Testis (tissue), 2 donors: ENCODE measurements around the gene ANKLE1.

ENCODE experiments used
- POLR2A ChIP-seq: fragments of 450-650 bp; IDR thresholded peaks from one replicate; pipeline ENCODE4 v1.6.1; 2017; ENCODE audit warnings: antibody characterized with exemption, mild to moderate bottlenecking, moderate library complexity
- TF ChIP-seq, protein P1 (sequence below), 3 experiments: fragments of 450-650 bp in 2 of 3; fragments of 200-600 bp in 1 of 3; sonication (generic) in 1 of 3; IDR thresholded peaks; one replicate each; pipeline ENCODE4 v1.5.1; 2016 to 2019; ENCODE audit warnings: antibody characterized with exemption in 3 of 3, mild to moderate bottlenecking in 2 of 3, moderate library complexity in 1 of 3

DNA sequence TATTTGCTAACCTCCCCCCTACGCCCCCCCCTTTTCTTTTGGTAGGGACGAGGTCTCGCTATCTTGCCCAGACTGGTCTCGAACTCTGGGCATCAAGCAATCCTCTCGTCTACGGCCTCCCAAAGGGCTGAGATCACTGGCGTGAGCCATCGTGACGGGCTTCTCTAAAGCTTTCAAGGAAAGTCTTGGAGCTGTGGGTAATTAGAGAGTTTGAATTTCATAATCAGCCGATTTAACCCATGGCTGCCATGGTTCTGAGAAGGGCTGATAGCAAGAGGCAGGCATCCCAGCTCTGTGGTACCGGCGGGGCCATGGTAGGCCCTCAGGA, 22.2 kb downstream of the ANKLE1 start:
- TF ChIP-seq, protein P1, sequence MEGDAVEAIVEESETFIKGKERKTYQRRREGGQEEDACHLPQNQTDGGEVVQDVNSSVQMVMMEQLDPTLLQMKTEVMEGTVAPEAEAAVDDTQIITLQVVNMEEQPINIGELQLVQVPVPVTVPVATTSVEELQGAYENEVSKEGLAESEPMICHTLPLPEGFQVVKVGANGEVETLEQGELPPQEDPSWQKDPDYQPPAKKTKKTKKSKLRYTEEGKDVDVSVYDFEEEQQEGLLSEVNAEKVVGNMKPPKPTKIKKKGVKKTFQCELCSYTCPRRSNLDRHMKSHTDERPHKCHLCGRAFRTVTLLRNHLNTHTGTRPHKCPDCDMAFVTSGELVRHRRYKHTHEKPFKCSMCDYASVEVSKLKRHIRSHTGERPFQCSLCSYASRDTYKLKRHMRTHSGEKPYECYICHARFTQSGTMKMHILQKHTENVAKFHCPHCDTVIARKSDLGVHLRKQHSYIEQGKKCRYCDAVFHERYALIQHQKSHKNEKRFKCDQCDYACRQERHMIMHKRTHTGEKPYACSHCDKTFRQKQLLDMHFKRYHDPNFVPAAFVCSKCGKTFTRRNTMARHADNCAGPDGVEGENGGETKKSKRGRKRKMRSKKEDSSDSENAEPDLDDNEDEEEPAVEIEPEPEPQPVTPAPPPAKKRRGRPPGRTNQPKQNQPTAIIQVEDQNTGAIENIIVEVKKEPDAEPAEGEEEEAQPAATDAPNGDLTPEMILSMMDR (IDR thresholded peaks at IDR 0.05) = no peak
- TF ChIP-seq POLR2A = no peak
